Mesothelial cell of epicardium (in vitro differentiated cells): ENCODE results near the gene SNX4. TPM values are rescaled to one million over a fixed set of nuclear protein-coding genes. Genes with fewer than 3 reads are reported as not detected.

Experiments
- DNase-seq, 2 experiments: peaks; one replicate each; pipeline ENCODE4 v3.0.0; 2021; ENCODE audit warnings: low spot score in 2 of 2; ENCODE audit not compliant: unreplicated experiment in 2 of 2
- H3K27ac Mint-ChIP-seq: 2 replicates; pipeline ENCODE4 v1.8.0; 2021; ENCODE audit warnings: mixed read lengths
- H3K27me3 Mint-ChIP-seq: 2 replicates; pipeline ENCODE4 v1.8.0; 2021; ENCODE audit warnings: low read depth, mixed read lengths
- H3K36me3 Mint-ChIP-seq: 2 replicates; pipeline ENCODE4 v1.8.0; 2021; ENCODE audit warnings: mixed read lengths
- H3K4me1 Mint-ChIP-seq: 2 replicates; pipeline ENCODE4 v1.8.0; 2021; ENCODE audit warnings: mixed read lengths
- H3K4me3 Mint-ChIP-seq: 2 replicates; pipeline ENCODE4 v1.8.0; 2021; ENCODE audit warnings: mild to moderate bottlenecking, moderate library complexity, mixed read lengths
- H3K9me3 Mint-ChIP-seq: 2 replicates; pipeline ENCODE4 v1.8.0; 2021; ENCODE audit warnings: mixed read lengths
- total RNA-seq: library from RNA; stranded (reverse); gene quantifications from 3 replicates; pipeline ENCODE4 v1.2.1, GENCODE V29; 2021
- TF ChIP-seq, protein P1 (sequence below): fragments of 200-600 bp; sonication (generic); IDR thresholded peaks from one replicate; pipeline ENCODE4 v1.5.0; 2021; ENCODE audit warnings: antibody characterized with exemption; ENCODE audit not compliant: unreplicated experiment

The SNX4 gene
- total RNA-seq, 1 donor from 2014 or later, result 24.4 TPM

- TF ChIP-seq, protein P1, sequence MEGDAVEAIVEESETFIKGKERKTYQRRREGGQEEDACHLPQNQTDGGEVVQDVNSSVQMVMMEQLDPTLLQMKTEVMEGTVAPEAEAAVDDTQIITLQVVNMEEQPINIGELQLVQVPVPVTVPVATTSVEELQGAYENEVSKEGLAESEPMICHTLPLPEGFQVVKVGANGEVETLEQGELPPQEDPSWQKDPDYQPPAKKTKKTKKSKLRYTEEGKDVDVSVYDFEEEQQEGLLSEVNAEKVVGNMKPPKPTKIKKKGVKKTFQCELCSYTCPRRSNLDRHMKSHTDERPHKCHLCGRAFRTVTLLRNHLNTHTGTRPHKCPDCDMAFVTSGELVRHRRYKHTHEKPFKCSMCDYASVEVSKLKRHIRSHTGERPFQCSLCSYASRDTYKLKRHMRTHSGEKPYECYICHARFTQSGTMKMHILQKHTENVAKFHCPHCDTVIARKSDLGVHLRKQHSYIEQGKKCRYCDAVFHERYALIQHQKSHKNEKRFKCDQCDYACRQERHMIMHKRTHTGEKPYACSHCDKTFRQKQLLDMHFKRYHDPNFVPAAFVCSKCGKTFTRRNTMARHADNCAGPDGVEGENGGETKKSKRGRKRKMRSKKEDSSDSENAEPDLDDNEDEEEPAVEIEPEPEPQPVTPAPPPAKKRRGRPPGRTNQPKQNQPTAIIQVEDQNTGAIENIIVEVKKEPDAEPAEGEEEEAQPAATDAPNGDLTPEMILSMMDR, result peak; percentile 96
- H3K9me3 Mint-ChIP-seq, result peaks cover 7% of the 10 kb centered on the region
- H3K4me3 Mint-ChIP-seq, result no peak overlapping the region
- H3K27me3 Mint-ChIP-seq, result no peaks in the 10 kb centered on the region
- H3K4me1 Mint-ChIP-seq, result no peaks in the 10 kb centered on the region
- peak; percentile 27 to 76 for DNase-seq
- peaks cover 8% of the 10 kb centered on the region for H3K36me3 Mint-ChIP-seq
- no peak overlapping the region for H3K27ac Mint-ChIP-seq
Observed at GRCh38 chr3:125437631-125438435, 82.2 kb downstream of the SNX4 start.

DNA sequence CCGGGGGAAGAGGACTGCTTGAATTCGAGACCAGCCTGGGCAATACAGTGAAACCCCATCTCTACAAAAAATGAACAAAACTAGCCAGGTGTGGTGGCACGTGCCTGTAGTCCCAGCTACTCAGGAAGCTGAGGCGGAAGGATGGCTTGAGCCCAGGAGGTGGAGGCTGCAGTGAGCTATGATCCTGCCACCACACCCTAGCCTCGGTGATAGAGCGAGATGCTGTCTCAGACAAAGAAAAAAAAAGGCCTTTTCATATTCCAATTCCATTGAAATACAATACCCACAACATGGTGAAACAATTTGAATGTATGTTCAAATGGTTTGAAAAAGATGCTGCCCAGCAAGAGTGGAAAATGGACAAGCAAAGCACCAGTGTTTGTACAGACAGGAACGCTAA, 83.1 kb downstream of the SNX4 start:
- no peak for DNase-seq
- Mint-ChIP-seq H3K36me3 (no peaks in the 10 kb centered on the region), H3K4me1 (no peaks in the 10 kb centered on the region), H3K27ac (no peak overlapping the region), H3K4me3 (no peak overlapping the region), H3K9me3 (no peaks in the 10 kb centered on the region), H3K27me3 (no peaks in the 10 kb centered on the region)
- TF ChIP-seq, protein P1, result no peak

DNA sequence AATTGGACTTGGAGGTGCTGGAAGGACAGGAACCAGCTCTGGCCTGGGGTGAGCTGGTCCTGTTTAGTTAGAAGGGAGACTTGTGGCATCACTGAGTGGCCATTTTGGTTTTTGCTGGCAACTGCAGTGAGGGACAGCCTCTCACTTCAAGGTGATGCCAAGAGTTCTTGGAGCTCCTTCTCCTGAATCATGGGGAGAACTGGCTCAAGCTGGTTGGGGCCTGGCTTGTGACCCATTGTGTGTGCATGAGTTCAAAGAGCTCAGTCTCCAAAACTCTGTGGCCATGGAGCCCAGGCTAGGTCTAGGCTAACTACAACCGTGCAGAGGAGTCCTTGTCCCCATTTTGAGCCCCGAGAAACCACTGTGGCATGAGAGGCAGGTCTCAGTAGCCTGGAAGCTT, 84.8 kb downstream of the SNX4 start:
- TF ChIP-seq, protein P1, result no peak
- Mint-ChIP-seq H3K4me1 (no peaks in the 10 kb centered on the region), H3K4me3 (no peak overlapping the region), H3K27ac (no peak overlapping the region), H3K9me3 (no peaks in the 10 kb centered on the region), H3K27me3 (no peaks in the 10 kb centered on the region), H3K36me3 (no peaks in the 10 kb centered on the region)
- no peak for DNase-seq

DNA sequence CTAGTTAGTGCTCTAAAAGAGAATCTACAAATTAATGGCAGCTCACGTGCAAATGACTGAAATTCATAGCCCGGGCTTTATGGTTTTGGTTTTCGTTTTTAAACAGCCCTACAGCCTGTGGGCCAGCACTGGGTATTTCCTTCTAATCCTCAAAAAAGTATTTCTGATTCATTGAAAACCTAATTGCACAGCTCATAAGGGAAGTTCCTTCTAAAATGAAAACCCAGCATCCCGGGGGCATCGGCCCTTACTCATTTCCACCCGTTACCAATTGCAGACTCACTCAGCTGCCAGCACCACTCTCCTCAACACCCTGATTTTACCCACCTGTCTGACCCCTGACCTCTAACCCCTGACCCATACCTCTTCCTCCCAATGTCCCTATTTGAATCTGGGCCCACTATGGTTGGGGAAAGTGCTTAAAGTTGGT, 85.4 kb downstream of the SNX4 start:
- Mint-ChIP-seq H3K27ac (no peak overlapping the region), H3K4me1 (no peaks in the 10 kb centered on the region), H3K36me3 (no peaks in the 10 kb centered on the region), H3K9me3 (no peaks in the 10 kb centered on the region), H3K4me3 (no peak overlapping the region), H3K27me3 (no peaks in the 10 kb centered on the region)
- no peak for DNase-seq
- TF ChIP-seq, protein P1, result no peak

GRCh38 chr3:125433611-125434041, 86.4 kb downstream of the SNX4 start:
- Mint-ChIP-seq H3K36me3 (no peaks in the 10 kb centered on the region), H3K4me3 (no peak overlapping the region), H3K4me1 (no peaks in the 10 kb centered on the region), H3K27ac (no peak overlapping the region), H3K27me3 (no peaks in the 10 kb centered on the region), H3K9me3 (no peaks in the 10 kb centered on the region)
- TF ChIP-seq, protein P1, result no peak
- no peak for DNase-seq
